ENCODE measurements around the gene MLLT3. TPM values are rescaled to one million over a fixed set of nuclear protein-coding genes. Genes with fewer than 3 reads are reported as not detected.

The MLLT3 gene
- total RNA-seq, 1 experiment from 2014 or later, result 24.4 TPM

- H3K9me3 Mint-ChIP-seq (ENCODE audit: unreplicated experiment), result no peaks in the 10 kb centered on the region
- Histone ChIP-seq H3K27me3 (replicated peaks; ENCODE audit: control insufficient read depth, insufficient read depth, low read length) (no peaks in the 10 kb centered on the region), H3K4me3 (ENCODE audit: low read depth, low read length) (no peak overlapping the region), H3K4me1 (no peaks in the 10 kb centered on the region), H3K9me3 (no peaks in the 10 kb centered on the region), H3K36me3 (ENCODE audit: control insufficient read depth, insufficient read depth, low read length) (no peaks in the 10 kb centered on the region)
- no peak for TF ChIP-seq CTCF (IDR thresholded peaks at IDR 0.05; ENCODE audit: insufficient read depth in 1 of 2, low read depth in 1 of 2, low read length in 1 of 2, severe bottlenecking in 1 of 2, unreplicated experiment in 1 of 2)
- no peaks in the 10 kb centered on the region for H3K27me3 Mint-ChIP-seq (ENCODE audit: insufficient read depth, unreplicated experiment)
- H3K4me1 Mint-ChIP-seq (ENCODE audit: low read depth, unreplicated experiment), result no peaks in the 10 kb centered on the region
- BruUV-seq (replicated peaks), result no TSS peak
- no peak overlapping the region for H3K27ac Mint-ChIP-seq (ENCODE audit: unreplicated experiment)
- H3K36me3 Mint-ChIP-seq (ENCODE audit: insufficient read depth, unreplicated experiment), result no peaks in the 10 kb centered on the region
- H3K4me3 Mint-ChIP-seq (ENCODE audit: unreplicated experiment), result no peak overlapping the region
- POLR2A ChIA-PET, result no interaction called here
- intact Hi-C loops (cut with micrococcal nuclease; ENCODE audit: unreplicated experiment), result no loop called here
- no peak for DNase-seq
- CTCF ChIA-PET, result no interaction called here
Measured at GRCh38 chr9:20320921-20321320, 301.4 kb downstream of the MLLT3 start.

- ChIA-PET POLR2A (no interaction called here), CTCF (no interaction called here)
- no peak overlapping the region for H3K27ac Mint-ChIP-seq (ENCODE audit: unreplicated experiment)
- DNase-seq, result no peak
- H3K4me1 Mint-ChIP-seq (ENCODE audit: low read depth, unreplicated experiment), result no peaks in the 10 kb centered on the region
- intact Hi-C loops (cut with micrococcal nuclease; ENCODE audit: unreplicated experiment), result no loop called here
- Histone ChIP-seq H3K4me1 (no peaks in the 10 kb centered on the region), H3K27me3 (replicated peaks; ENCODE audit: control insufficient read depth, insufficient read depth, low read length) (no peaks in the 10 kb centered on the region), H3K9me3 (no peaks in the 10 kb centered on the region), H3K36me3 (ENCODE audit: control insufficient read depth, insufficient read depth, low read length) (no peaks in the 10 kb centered on the region), H3K4me3 (ENCODE audit: low read depth, low read length) (no peak overlapping the region)
- no peaks in the 10 kb centered on the region for H3K27me3 Mint-ChIP-seq (ENCODE audit: insufficient read depth, unreplicated experiment)
- no peaks in the 10 kb centered on the region for H3K36me3 Mint-ChIP-seq (ENCODE audit: insufficient read depth, unreplicated experiment)
- H3K4me3 Mint-ChIP-seq (ENCODE audit: unreplicated experiment), result no peak overlapping the region
- no peak for TF ChIP-seq CTCF (IDR thresholded peaks at IDR 0.05; ENCODE audit: insufficient read depth in 1 of 2, low read depth in 1 of 2, low read length in 1 of 2, severe bottlenecking in 1 of 2, unreplicated experiment in 1 of 2)
- BruUV-seq (replicated peaks), result no TSS peak
- no peaks in the 10 kb centered on the region for H3K9me3 Mint-ChIP-seq (ENCODE audit: unreplicated experiment)
Measured at GRCh38 chr9:20319641-20320337, 302.5 kb downstream of the MLLT3 start.

- no peak for DNase-seq
- no peaks in the 10 kb centered on the region for H3K36me3 ChIP-seq (ENCODE audit: control insufficient read depth, insufficient read depth, low read length)
Measured at GRCh38 chr9:20319241-20319640, 303.1 kb downstream of the MLLT3 start.

More at GRCh38 chr9:20319241-20319640, 303.1 kb downstream of the MLLT3 start:
- H3K9me3 Mint-ChIP-seq (ENCODE audit: unreplicated experiment), result no peaks in the 10 kb centered on the region
- no peaks in the 10 kb centered on the region for H3K9me3 ChIP-seq
- no peaks in the 10 kb centered on the region for H3K27me3 ChIP-seq (replicated peaks; ENCODE audit: control insufficient read depth, insufficient read depth, low read length)
- no peaks in the 10 kb centered on the region for H3K4me1 Mint-ChIP-seq (ENCODE audit: low read depth, unreplicated experiment)
- no peak overlapping the region for H3K27ac Mint-ChIP-seq (ENCODE audit: unreplicated experiment)
- intact Hi-C loops (cut with micrococcal nuclease; ENCODE audit: unreplicated experiment), result no loop called here
- BruUV-seq (replicated peaks), result no TSS peak
- H3K4me3 Mint-ChIP-seq (ENCODE audit: unreplicated experiment), result no peak overlapping the region
- H3K36me3 Mint-ChIP-seq (ENCODE audit: insufficient read depth, unreplicated experiment), result no peaks in the 10 kb centered on the region
- no peaks in the 10 kb centered on the region for H3K4me1 ChIP-seq
- H3K27me3 Mint-ChIP-seq (ENCODE audit: insufficient read depth, unreplicated experiment), result no peaks in the 10 kb centered on the region
- H3K4me3 ChIP-seq (ENCODE audit: low read depth, low read length), result no peak overlapping the region
- ChIA-PET CTCF (no interaction called here), POLR2A (no interaction called here)
- no peak for TF ChIP-seq CTCF (IDR thresholded peaks at IDR 0.05; ENCODE audit: insufficient read depth in 1 of 2, low read depth in 1 of 2, low read length in 1 of 2, severe bottlenecking in 1 of 2, unreplicated experiment in 1 of 2)

All from Caco-2 (cell line).